ENCODE measurements around the gene CD24. TPM values are rescaled to one million over a fixed set of nuclear protein-coding genes. Genes with fewer than 3 reads are reported as not detected.
"Not testable (repeated sequence)": the region's sequence is repeated elsewhere in the genome, so short reads cannot be mapped to it uniquely, and the experiment has no call there.

The CD24 gene
- total and polyA plus RNA-seq, 4 donors, result 14.2 to 84.6 (median 14.7) TPM

GRCh38 chr6:106972500-106972899, 2.0 kb downstream of the CD24 start:
- no peak for DNase-seq (ENCODE audit: low spot score)
- H3K9me3 ChIP-seq (ENCODE audit: control insufficient read depth in 4 of 4, low read length in 3 of 4), result no peaks in the 10 kb centered on the region
- H3K4me3 ChIP-seq (ENCODE audit: low read depth in 1 of 3, low read length in 3 of 3), result no peak overlapping the region
- H3K9ac ChIP-seq (ENCODE audit: low read depth in 1 of 2, low read length in 2 of 2), result no peak overlapping the region
- H3K27me3 ChIP-seq (ENCODE audit: control insufficient read depth in 4 of 4, insufficient read depth in 4 of 4, low read length in 3 of 4), result peaks cover 0 to 7% (median 1%) of the 10 kb centered on the region in 4 donors
- no peak overlapping the region for H3K27ac ChIP-seq (ENCODE audit: low read depth in 1 of 2, low read length in 2 of 2)
- peaks cover 10 to 16% (median 12%) of the 10 kb centered on the region in 4 donors for H3K4me1 ChIP-seq (ENCODE audit: control insufficient read depth in 4 of 4, insufficient read depth in 4 of 4, low read length in 3 of 4)
- TF ChIP-seq NR2F2 (IDR thresholded peaks at IDR 0.05), result no peak
- no peak for TF ChIP-seq TAF1 (conservative IDR thresholded peaks at IDR 0.05)
- TF ChIP-seq HNF4A (conservative IDR thresholded peaks at IDR 0.05), result no peak
- no peak for TF ChIP-seq GABPA (IDR thresholded peaks at IDR 0.05 in 1 of 2, conservative IDR thresholded peaks at IDR 0.05 in 1 of 2)
- no peaks in the 10 kb centered on the region for H3K36me3 ChIP-seq (ENCODE audit: control insufficient read depth in 4 of 4, insufficient read depth in 3 of 4, low read depth in 1 of 4, low read length in 3 of 4)
- WGBS, result 35% methylated on average over 10 of the region's 10 CpGs

- WGBS, result 89% methylated on average over 6 of the region's 6 CpGs
- H3K9me3 ChIP-seq (ENCODE audit: control insufficient read depth in 4 of 4, low read length in 3 of 4); H3K27me3 ChIP-seq (ENCODE audit: control insufficient read depth in 4 of 4, insufficient read depth in 4 of 4, low read length in 3 of 4): not testable (repeated sequence)
Observed at GRCh38 chr6:106970769-106971168, 3.8 kb downstream of the CD24 start.

GRCh38 chr6:106967936-106968555, 6.5 kb downstream of the CD24 start:
- H3K27me3 ChIP-seq (ENCODE audit: control insufficient read depth in 4 of 4, insufficient read depth in 4 of 4, low read length in 3 of 4), result peaks cover 0 to 5% (median 0%) of the 10 kb centered on the region in 4 donors
- TF ChIP-seq MAX (IDR thresholded peaks at IDR 0.05), result no peak
- no peak for TF ChIP-seq RAD21 (IDR thresholded peaks at IDR 0.05)
- TF ChIP-seq GABPA (IDR thresholded peaks at IDR 0.05 in 1 of 2, conservative IDR thresholded peaks at IDR 0.05 in 1 of 2), result no peak
- no peak for TF ChIP-seq HNF4G (IDR thresholded peaks at IDR 0.05)
- TF ChIP-seq FOXA2 (IDR thresholded peaks at IDR 0.05), result no peak
- no peak for TF ChIP-seq ZBTB33 (IDR thresholded peaks at IDR 0.05)
- TF ChIP-seq TAF1 (conservative IDR thresholded peaks at IDR 0.05), result no peak
- TF ChIP-seq NR2F2 (IDR thresholded peaks at IDR 0.05), result no peak
- no peak for TF ChIP-seq FOXA1 (IDR thresholded peaks at IDR 0.05)
- TF ChIP-seq EGR1 (IDR thresholded peaks at IDR 0.05; ENCODE audit: low read depth in 2 of 2), result no peak
- TF ChIP-seq ATF3 (IDR thresholded peaks at IDR 0.05), result no peak
- no peak overlapping the region for H3K4me3 ChIP-seq (ENCODE audit: low read depth in 1 of 3, low read length in 3 of 3)
- H3K9me3 ChIP-seq (ENCODE audit: control insufficient read depth in 4 of 4, low read length in 3 of 4), result no peaks in the 10 kb centered on the region
- no peaks in the 10 kb centered on the region for H3K4me1 ChIP-seq (ENCODE audit: control insufficient read depth in 4 of 4, insufficient read depth in 4 of 4, low read length in 3 of 4)
- no peak overlapping the region for H3K27ac ChIP-seq (ENCODE audit: low read depth in 1 of 2, low read length in 2 of 2)
- 78% methylated on average over 9 of the region's 9 CpGs for WGBS
- no peak overlapping the region for H3K9ac ChIP-seq (ENCODE audit: low read depth in 1 of 2, low read length in 2 of 2)
- no peak for DNase-seq (ENCODE audit: low spot score)
- no peaks in the 10 kb centered on the region for H3K36me3 ChIP-seq (ENCODE audit: control insufficient read depth in 4 of 4, insufficient read depth in 3 of 4, low read depth in 1 of 4, low read length in 3 of 4)

More at GRCh38 chr6:106970769-106971168, 3.8 kb downstream of the CD24 start:
- H3K36me3 ChIP-seq (ENCODE audit: control insufficient read depth in 4 of 4, insufficient read depth in 3 of 4, low read depth in 1 of 4, low read length in 3 of 4); H3K27ac ChIP-seq (ENCODE audit: low read depth in 1 of 2, low read length in 2 of 2); H3K4me3 ChIP-seq (ENCODE audit: low read depth in 1 of 3, low read length in 3 of 3); H3K9ac ChIP-seq (ENCODE audit: low read depth in 1 of 2, low read length in 2 of 2); DNase-seq (ENCODE audit: low spot score): not testable (repeated sequence)
- peaks cover 10 to 16% (median 12%) of the 10 kb centered on the region in 4 donors for H3K4me1 ChIP-seq (ENCODE audit: control insufficient read depth in 4 of 4, insufficient read depth in 4 of 4, low read length in 3 of 4)

All from liver (tissue), 9 donors.